Hair follicle dermal papilla cell (primary cell): Measurements from ENCODE around the gene TBC1D3. TPM values are rescaled to one million over a fixed set of nuclear protein-coding genes. Genes with fewer than 3 reads are reported as not detected.

Experiments used
- small RNA-seq: library from RNA; depleted of rRNA; stranded (forward); fragments of <200 nt; gene quantifications from one replicate; pipeline ENCODE3, GENCODE V24; 2012
- total RNA-seq: library from RNA; depleted of rRNA; stranded (reverse); fragments of >200 nt; gene quantifications from 2 replicates; pipeline ENCODE4 v1.2.3, GENCODE V29; 2012

TBC1D3 gene
- total RNA-seq, result not detected in 2 replicates

GRCh38 chr17:38192455-38192854 lies at the start of gene TBC1D3:
TBC1D3 (minus strand) TSS chr17:38192555; CDS start chr17:38191029, 1,526 bp downstream.

Small RNA genes lying within 50 kb of the gene (small RNA-seq; reads per million reads assigned to genes)
- gene RF00019 (not detected), gene RNA5SP526 (not detected)

Other genes with a start within 250 kb of the TBC1D3 start
- 1.2 and 3.7 TPM in 2 replicates for gene TBC1D3L, start 203.5 kb downstream of the TBC1D3 start, total RNA-seq
- gene TBC1D3D, start 188.6 kb downstream of the TBC1D3 start, total RNA-seq, result not detected in 2 replicates
- 1.3 TPM in 1 of 2 replicates, not detected in the other for gene TBC1D3C, start 123.9 kb downstream of the TBC1D3 start, total RNA-seq
- gene TBC1D3E, start 64.6 kb downstream of the TBC1D3 start, total RNA-seq, result not detected in 2 replicates
- gene MRPL45, start 104.6 kb upstream of the TBC1D3 start, total RNA-seq, result 29.9 and 31.7 TPM in 2 replicates
- not detected in 2 replicates for gene GPR179, start 151.4 kb upstream of the TBC1D3 start, total RNA-seq
- 13.7 and 21.6 TPM in 2 replicates for gene SOCS7, start 159.3 kb upstream of the TBC1D3 start, total RNA-seq
- 93.3 and 107 TPM in 2 replicates for gene ARHGAP23, start 235.9 kb upstream of the TBC1D3 start, total RNA-seq